Esophagus mucosa (tissue), 1 donor: Measurements from ENCODE around the gene QRFP. TPM values are rescaled to one million over a fixed set of nuclear protein-coding genes. Genes with fewer than 3 reads are reported as not detected.

Experiments
- ATAC-seq: fragments of 200-7000 bp; cut with Tn5 transposase; one replicate; pipeline ENCODE4 v1.9.1; 2020
- total RNA-seq: library from RNA; stranded (reverse); gene quantifications from one replicate; pipeline ENCODE4 v1.2.4, GENCODE V29; 2023
- donor health status: DM: yes; HTN: yes; CAD: no.

Gene QRFP
- total RNA-seq, 1 donor from 2014 or later: not detected

- ATAC-seq: no peak
Observed at GRCh38 chr9:130904070-130905044, 7.7 kb upstream of the QRFP start.

- ATAC-seq: no peak
Observed at GRCh38 chr9:130903194-130904069, 6.8 kb upstream of the QRFP start.

- ATAC-seq: no peak
Observed at GRCh38 chr9:130902204-130903185, 5.9 kb upstream of the QRFP start.

GRCh38 chr9:130901498-130902203, 5.0 kb upstream of the QRFP start:
- ATAC-seq: peak; percentile 5

- ATAC-seq: no peak
Observed at GRCh38 chr9:130900701-130901497, 4.3 kb upstream of the QRFP start.

DNA sequence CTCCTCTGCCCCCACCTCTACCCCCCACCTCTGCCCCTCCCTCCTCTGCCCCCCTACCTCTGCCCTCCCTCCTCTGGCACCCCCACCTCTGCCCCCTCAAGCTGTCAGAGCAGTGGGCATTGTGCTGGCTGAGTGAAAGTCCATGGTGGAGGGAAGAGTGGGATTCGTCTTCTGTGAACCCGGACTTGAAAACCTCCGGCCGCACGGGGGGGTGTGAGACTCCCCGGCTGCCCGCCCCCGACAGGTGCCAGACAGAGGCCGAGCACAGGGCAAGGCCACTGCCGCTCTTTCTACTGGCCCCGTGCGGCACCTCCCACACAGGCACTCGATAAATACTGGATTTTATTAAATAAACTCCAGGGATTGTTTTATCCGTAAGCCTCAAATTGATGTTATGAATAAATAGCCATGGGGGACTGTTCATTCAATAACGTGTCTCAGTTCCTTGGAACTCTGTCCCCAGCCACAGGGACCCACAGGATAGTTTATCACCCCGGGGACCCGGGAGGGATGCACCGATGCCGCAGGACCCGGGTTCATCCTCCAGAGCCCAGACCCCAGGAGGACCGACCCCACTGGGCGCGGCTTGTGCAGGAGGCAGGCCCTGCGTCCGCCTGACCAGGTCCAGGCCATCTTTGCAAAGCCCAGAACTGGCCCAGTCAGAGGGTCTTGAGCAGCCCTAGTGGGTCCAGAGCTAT, 2.6 kb upstream of the QRFP start:
- no peak for ATAC-seq

GRCh38 chr9:130898552-130898852, 1.9 kb upstream of the QRFP start:
- ATAC-seq: no peak

DNA sequence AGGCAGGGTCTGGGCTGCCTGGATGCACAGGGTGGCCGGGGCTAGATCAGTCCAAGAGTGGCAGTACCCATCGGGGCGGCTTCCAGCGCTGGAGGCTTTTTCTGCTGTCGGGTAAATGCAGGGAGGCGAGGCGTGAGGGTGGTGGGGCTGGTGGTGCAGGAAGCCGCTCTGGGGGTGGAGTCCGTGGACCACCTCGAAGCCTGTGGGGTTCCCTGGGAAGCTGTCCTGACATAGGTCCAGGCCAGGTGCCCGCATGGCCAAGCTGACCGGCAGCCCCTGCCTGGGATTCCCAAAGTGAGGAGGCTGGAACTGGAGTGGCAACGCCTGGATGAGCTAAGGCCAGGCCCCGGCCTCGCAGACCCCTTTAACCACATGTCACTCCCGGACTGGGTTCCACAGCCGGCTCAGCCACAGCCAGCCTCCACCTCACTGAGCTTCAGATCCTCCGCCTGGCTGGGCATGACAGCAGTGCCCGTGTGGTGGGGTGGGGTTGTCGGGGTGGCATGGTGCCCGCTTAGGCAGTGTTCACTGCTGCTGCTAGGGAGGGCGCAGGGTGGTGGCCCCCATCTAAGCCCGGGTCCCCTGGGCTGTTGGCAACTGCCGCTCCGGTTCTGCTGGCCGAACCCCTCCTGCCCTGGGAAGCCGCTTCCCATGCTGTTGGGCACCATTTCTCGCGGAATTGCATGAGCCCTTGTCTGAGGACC, 1.4 kb upstream of the QRFP start:
- ATAC-seq: no peak

DNA sequence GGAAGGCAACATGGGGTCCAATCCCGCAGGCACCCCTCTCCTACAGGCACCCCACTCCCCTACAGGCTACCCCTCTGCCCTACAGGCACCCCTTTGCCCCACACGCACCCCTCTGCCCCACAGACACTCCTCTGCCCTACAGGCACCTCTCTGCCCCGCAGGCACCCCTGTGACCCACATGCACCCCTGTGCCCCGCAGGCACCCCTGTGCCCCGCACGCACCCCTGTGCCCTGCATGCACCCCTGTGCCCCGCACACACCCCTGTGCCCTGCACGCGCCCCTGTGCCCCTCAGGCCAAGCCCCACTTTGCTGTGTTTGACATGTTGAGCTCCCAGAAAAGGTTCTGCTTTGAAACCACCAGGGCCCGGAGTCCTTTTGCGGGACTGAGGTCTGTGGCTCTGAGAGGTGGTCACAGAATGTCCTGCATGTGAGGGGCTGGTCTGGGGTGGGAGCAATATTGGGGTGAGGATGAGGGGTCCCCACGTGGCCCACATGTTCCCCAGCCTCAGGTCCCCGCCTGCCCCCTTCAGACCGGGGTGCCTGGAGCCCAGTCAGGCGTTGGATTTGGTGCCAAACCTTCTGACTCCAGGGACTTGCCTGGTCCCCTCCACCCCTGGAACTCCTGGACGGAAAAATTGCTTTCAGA, 616 bp upstream of the QRFP start:
- no peak for ATAC-seq

GRCh38 chr9:130895481-130896232, 955 bp downstream of the QRFP start:
- no peak for ATAC-seq

GRCh38 chr9:130895038-130895437, 1.6 kb downstream of the QRFP start:
- no peak for ATAC-seq

GRCh38 chr9:130894546-130894945, 2.1 kb downstream of the QRFP start:
- ATAC-seq: no peak

DNA sequence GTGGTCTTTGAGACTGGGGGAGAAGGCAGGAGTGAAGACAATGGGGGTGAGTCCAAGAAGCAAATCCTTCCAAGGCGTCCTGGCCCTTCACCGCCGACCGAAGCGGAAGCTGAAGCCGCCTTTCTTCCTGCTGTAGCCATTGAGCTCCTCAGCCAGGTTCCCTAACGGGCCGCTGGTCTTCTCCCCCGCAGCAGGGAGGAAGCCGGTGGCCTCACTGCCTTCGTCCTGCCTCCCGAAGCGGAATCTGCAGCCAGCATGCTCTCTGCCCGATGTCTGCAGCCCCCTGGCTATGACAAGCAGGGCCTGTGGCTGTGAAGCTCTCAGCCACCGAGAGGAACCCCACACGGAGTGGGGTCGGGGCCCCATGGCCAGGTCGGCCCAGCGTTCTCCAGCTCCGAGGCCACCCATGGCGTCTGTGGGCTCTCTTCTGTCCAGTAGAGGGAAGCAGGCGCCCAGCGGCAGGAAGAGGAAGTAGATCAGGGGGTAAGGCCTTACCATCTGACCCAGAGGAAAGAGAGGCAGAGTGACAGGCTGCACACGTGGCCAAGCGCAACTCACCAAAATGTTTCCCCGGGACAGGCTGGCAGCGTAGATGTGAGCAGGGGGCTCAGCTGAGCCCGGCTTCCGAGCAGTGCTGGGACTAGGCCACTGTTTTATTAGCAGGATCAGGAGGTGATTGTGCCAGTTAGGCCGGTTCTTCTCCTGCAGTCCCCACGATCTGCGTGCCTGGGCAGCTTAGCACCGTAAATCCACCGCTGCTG, 3.1 kb downstream of the QRFP start:
- peak; percentile 76 for ATAC-seq

DNA sequence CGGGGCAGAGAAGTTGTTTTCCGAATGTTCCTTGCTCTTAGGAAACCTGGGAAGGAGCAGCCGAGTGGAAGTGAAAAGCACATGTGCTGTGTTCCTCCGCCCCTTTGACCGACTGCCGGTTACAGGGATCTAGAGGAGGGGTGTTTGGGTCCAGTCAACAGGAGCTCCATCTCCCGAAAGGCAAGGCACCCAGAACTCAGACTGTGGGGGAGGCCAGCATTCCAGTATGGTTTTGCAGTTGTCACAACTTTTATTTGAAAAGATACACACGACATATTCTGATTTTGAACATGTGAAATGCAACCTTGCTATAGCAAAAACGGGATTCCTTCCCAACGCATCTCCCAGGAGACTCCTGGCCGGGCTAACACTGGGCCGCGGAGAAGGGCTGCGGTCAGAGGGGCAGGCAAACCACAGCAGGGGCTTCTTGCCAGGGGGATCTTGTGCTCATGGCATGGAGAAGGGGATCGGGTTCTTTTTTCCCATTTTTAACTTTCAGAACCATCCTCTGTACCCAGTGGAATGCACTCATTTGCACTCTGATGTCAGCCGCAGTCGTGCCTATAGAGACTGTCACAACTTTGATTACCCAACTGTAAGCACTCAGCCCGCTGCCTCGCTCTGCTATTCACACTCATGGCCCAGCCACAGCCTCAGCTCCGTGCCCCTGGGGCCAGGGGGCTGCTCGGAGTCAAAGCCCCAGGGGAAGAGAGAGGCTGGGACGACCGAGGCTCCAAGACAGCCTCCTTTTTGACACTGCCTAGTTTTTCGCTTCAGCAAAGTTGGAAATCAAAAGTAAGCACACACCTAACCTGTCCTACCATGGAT, 3.9 kb downstream of the QRFP start:
- ATAC-seq: no peak

GRCh38 chr9:130891688-130892476, 4.7 kb downstream of the QRFP start:
- no peak for ATAC-seq
